Middle frontal gyrus (tissue), 1 donor: ENCODE results near the gene DGKB.
"Not testable (repeated sequence)": the region's sequence is repeated elsewhere in the genome, so short reads cannot be mapped to it uniquely, and the experiment has no call there.

ENCODE experiments used
- DNase-seq: peaks from one replicate; pipeline ENCODE4 v3.0.0-alpha.2; 2015; ENCODE audit warnings: low spot score; ENCODE audit errors: extremely low spot score

Gene DGKB

DNA sequence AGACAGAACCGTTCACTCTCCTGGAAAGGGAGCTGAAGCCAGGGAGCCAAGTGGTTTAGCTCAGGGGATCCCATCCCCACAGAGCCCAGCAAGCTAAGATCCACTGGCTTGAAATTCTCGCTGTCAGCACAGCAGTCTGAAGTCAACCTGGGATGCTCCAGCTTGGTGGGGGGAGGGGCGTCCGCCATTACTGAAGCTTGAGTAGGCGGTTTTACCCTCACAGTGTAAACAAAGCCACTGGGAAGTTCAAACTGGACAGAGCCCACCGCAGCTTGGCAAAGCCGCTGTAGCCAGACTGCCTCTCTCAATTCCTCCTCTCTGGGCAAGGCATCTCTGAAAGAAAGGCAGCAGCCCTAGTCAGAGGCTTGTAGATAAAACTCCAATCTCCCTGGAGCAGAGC is 443.7 kb downstream of the DGKB start:
- DNase-seq: not testable (repeated sequence)

DNA sequence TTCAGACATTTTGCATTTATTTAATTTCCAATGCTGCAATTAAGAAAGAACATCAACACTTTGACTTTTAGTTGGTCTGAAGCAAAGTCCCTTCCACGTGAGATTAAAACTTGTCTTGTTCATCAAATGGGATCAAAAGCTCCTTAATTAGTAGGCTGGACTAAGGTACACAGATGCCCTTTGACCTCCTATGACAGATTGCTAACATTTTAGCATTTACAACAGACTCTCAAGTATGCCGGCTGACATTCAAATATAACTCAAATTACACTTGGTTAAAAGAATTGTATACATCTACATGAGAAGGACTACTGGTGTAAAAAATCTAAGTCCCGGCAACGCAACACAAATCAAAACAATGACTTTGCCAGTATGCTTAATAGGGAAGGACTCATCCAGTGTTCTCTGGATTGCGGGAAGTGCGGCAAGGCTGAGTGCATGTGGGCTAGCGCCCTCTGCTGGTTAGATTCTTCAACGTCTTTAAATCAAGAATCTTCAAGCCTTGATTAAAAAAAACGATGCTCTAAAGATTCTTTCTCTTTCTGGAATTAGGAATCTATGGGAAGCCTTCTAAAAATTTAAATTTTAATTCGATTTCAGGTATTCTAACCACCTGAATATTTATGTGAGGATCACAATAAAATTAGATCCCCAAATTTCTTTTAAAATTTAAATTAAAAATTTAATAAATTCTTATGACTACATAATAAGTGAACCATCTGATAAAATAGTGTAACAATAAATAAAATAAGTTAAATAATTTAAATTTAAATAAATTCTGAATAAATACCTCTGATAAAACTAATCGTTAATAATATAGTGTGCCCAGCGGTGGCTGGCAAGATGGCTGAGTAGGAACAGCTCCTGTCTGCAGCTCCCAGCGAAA is 444.7 kb downstream of the DGKB start:
- peak; percentile 65 for DNase-seq

DNA sequence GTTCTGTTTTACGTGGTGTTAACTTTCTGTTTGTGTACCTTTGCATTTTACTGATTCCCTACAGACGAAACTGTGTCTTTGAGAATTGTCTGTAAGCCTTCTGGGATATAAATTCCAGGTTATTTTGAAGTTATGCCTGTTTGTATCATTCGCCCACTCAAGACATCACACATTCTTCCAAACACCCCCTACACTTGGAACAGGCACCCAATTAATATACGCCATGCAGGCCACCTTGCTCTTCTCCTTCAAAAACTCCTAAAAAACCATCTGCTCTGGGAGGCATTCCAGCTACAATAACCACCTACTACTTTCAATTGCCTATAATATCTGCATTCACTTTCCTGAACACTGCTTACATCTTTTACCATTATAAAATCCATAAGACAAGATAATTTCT is 453.3 kb downstream of the DGKB start:
- DNase-seq: peak; percentile 43

DNA sequence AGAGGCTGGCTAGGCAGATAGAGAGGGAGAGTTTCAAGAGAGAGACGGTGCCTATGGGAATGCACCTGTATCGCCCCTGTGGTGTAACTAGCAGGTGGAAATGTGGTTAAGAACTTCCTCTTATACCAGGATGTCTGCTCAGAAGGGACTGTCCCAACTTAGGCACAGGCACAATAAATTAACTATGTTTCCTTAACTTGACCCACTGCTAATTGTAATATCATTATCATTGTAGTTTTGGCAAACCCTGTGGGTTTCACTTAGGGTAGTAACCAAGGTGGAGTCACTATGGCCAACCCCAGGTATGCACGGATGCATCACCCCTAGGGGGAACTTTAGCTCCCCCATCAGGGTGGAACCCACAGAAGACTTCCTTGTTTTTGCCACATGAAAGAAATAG is 455.7 kb downstream of the DGKB start:
- no peak for DNase-seq

DNA sequence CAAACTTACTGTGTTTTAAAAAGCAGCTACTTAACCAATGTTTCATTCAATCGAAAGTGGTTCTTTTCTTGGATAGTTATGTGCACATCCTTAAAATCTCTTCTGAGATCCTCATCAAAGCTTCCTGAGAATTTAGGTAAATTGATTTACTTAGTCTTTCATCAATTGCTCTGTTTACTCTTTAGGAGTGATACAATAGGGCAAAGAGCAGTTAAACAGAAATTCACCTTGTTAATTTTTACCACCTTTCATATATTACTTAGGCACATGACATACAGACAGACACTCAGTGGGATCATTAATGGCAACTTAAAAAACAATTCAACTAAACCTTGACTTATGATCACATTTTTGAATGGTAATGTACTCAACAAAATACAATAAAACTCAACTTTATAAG is 456.3 kb downstream of the DGKB start:
- no peak for DNase-seq

DNA sequence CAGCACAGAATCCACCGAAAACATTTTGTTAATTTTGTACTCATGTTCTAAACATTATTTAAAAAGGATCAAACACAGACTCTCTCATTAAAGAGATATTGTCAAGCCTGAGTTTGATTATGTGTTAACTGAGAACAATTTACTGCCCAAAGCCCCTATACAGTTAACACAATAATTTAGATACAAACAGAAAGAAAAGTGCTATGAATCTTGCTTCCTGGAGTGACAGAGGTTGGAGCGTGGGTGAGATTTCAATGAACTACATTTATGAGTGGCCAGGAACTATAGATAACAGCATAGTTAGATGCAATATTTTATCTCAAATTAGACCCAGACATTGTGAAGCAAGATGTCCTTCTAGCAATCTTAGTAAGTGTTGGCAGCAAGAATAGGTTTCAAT is 464.2 kb downstream of the DGKB start:
- DNase-seq: no peak

DNA sequence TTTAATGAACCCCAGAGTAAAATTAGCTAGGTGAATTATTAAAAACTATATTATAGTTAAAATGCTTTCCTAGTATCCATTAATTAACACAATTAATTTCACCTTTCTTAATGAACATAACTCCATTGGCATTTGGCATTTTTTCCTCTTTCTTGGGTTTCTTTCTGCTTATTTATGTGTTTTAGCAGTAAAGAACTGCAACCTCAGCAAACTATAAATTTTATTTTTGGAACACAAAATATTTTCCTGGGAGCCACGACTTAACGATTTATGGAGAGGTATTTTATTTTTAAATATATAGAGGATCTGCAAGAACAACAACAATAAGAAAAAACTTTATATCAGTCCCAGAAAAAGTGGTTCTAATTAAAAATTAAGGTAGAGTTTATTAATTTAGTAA is 465.7 kb downstream of the DGKB start:
- no peak for DNase-seq

DNA sequence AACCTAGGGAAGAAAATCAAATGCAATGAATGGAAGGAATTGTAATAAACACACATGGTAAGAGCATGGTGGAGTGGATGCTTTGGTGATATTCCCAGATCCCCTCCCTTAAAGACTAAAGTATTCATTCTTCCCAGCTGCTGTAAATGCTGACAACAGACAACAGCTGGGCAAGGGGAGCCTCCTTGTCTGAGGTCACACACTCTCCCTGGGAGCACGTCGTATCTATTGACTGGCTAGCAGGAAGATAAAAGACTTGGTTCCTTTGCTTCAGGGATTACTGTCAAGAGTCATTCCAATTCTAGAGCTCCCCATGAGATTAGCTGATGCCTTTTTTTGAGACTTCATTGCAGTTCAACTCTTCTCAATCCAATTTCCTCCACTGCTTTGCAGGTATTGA is 469.6 kb downstream of the DGKB start:
- no peak for DNase-seq

DNA sequence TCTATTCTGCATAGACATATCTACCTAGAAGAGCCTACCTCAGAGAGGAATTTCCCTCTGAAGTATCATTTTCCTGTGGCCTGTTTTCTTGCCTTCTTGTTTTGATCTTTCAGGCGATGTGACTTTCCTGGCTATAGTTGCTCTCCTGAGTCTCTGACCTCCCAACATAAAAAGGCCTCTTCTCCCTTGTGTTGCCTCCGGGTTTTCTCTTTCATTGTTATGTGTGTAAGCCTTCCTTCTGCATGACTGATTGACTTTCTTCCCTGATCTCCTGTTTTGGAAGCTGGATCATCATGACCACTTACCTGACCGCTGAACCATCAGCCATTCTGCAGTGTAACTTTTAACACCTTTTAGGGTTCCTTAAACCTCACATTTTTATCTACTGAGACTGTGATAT is 471.6 kb downstream of the DGKB start:
- no peak for DNase-seq

DNA sequence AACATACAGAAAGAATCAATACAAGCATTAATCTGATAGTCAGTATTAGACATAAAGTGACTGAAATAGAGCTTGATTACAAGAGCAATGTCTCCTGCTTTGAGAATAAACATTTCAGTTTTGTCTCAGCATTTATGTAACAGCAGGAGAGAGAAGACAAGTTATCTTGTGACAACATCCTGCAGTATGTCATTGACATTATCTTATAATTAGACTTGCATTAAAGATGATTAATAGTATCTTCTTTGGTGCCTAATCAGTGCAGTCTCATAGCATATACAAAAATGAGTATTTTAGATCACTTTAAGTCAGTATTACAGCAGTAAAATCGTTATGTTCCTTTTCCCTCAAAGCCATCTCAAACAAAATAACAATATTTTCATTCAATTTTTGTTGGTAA is 477.0 kb downstream of the DGKB start:
- DNase-seq: no peak

DNA sequence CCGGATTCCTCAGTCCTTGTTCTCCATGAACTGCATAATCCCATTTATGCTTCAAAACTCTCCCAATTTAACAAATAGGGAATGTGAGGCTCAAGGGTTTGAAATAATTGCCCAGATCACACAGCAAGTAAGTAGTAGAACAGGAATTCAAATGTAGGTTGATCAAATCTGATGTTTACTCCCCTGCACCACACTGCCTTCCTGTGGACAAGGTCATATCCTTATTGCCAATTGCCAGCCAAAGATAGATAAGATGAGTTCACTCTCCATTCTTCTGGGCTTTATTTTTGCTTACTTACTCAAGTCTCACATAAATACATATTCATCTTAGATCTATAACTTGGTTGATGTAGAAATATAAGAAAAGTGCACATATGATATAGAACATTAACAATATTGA is 477.9 kb downstream of the DGKB start:
- no peak for DNase-seq

DNA sequence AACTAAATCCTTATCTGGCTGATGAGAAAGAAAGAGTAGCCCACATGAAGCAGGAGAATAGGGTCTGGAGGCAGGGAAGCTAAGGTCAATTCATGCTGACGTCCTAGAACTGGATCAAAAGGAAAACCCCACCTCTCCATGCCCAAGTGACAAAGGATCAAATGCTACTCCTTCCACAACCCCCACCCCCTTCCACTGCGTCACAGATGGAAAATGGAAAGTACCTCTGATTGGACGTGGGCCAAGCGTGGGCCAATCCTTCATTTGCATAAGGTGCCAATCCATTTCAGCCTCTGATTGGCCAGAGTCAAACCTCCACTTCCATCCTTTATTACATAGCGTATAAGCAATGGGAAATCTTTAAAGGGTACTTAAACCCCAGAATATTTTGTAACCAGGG is 481.8 kb downstream of the DGKB start:
- DNase-seq: no peak

DNA sequence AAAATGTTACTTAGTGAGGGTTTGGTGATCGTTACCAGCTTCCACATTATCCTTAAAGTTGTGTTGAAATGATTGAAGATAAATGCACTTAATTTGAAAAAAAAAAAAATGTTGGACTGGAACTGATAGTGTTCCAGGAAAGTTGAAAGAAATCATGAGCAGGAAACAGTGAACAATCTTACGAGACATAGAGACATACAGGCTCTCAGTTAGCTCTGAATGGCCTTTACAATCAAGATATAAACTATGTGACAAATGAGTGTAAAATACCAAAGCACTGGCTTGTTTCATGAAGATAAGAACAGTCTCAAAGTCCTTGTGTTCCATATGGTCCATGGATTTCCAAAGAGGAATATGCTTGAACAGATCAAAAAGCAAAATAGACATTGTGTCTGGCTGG is 483.0 kb downstream of the DGKB start:
- DNase-seq: no peak

DNA sequence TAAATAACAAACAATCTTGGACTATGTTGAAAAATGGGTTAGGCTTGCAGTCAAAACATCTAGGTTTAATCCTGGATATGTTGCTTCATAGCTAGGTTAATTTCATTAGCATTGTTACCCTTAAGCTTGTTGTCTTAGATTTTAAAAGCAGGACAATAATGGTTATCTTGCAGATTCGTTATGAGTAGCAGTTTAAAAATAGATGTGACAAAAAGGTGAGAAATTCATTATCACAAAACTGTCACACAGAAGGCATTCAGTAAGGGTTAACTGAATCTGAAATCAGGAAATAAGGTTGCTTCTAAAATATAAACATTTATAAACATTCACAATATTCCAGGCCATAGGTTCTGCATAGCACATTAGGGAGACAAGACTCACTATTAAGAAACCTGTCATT is 483.9 kb downstream of the DGKB start:
- no peak for DNase-seq

DNA sequence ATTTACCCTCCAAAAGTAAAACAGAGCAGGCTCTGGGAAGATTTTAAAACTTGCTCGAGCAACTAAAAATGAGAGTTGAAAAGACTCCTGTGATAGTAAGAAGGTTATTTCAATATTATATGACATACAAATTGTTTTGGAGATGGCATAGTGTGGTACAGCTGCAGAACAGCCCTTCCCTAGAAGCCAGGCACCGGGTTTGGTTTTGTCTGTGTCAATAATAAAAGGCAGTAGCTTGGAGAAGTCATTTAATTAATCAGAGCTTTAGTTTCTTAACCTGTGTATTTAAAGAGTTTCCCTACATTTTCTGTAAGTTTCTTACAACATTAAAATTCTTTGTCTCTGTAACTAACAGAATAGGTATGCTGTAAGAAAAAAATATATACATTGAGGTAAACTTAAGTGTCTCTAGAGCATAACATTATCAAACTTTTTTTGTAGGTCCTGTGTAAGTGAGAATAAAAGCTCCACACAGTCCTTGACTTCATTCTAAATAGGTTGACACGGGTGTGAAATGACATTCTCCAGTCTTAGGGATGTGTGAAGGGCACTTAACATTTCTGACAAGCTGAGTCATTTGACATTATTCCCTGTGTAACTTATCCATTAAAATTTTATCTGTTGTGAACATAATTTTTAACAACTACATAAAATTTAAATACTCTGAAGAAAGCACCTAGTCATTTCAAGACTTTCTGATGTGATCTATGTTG is 488.1 kb downstream of the DGKB start:
- no peak for DNase-seq

DNA sequence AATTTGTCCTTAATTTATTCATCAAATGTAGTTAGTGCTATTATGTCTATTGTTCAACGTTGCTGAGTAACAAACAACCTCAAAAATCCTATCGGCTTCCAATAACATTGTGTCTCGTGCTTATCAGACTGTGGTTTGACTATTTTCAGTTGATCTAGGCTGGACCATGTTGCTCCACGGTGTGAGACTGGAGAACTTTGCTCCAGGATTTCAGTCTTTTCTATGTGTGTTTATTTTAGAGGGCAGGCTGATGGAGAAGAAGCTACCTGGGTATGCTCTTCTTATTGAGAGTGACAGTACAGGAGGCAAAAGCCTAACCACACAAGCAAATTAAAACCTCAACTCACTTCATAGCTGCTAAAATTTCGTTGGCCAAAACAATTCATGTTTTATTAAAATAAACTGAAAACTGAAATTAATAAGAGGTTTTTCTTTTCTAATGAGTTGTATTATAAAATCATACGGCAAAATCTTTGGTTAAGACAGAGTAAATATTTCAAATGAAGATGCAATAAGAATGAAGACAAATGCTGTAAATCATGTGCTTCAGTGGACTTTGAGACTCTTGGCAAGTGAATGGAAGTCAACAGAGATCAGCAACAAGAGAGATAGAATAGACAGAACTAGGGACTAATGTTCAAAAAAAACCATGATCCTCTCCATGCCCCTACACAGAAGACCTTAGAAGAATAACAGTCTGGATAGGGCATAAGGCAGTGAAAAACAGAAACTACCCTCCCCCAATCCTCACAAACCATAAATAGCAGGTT is 495.1 kb downstream of the DGKB start:
- DNase-seq: no peak

DNA sequence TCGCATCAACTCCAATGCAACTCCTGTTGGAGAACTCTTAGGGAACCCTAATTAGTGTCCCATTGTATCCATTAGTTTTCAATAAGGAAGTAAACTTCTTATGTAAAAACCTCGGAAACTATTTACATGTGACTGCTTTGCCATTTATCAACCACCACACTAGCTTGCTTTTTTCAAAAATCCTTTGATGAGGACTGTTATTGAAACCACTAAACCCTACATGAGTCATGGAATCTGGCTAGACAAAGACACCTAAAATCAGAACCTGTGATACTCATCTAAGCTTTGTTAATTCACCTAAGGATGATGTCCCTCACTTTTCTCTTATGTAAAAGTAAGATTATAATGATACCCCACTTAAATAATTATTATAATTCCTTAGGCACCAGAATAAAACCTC is 499.0 kb downstream of the DGKB start:
- DNase-seq: no peak

DNA sequence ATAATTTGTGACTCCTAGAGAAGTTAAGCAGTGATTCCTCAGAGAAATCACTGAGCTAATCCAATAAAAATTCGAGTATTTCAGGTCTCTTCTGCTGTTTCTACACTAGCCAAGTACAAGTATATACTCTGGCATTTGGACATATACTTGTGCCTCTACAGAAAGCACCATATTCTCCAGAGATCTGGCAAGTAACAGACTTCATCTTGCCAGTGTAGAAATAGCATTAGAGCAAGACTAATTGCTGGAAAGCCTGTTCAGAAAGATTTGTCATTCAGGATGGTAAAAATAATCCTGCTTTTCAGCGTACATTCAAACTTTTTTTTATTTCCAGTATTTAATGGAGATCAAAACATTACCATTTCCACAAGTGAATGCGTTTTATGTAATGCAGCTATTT is 502.3 kb downstream of the DGKB start:
- DNase-seq: peak; percentile 18

DNA sequence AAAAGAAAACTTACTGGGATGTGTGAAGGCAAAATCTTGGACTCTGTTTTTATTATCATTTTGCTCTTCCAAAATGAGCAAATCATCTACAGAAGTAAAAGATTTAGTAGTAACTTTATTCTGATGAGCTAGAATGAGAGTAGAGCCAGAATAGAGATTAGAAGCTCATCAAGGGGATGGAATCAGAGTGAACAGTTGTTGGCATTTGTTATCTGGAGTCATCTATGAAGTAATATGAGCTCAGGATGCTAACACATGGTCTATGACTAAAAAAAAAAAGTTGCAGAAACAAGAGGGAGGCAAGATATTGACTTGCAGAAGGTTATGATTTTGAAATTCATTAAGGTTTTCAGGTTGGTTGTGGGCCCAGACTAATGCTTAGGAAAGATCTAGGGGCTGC is 504.0 kb downstream of the DGKB start:
- DNase-seq: no peak

DNA sequence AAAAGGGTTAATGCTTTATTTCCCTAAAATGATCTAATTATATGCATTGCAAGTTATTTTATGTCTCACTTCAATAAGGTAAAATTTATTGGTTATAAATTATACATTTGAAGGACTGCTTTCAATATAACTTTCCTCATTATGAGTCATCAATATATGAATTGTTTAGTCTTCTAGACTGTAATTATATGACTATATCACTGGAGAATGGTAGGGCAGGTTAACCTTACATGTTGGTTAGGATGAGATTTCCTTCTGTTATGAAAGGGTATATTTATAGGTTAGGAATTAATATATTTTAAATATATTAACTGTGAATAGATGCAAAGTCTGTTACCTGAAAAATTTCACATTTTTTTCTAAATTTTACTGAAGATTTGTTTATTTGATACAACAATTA is 506.7 kb downstream of the DGKB start:
- DNase-seq: no peak

DNA sequence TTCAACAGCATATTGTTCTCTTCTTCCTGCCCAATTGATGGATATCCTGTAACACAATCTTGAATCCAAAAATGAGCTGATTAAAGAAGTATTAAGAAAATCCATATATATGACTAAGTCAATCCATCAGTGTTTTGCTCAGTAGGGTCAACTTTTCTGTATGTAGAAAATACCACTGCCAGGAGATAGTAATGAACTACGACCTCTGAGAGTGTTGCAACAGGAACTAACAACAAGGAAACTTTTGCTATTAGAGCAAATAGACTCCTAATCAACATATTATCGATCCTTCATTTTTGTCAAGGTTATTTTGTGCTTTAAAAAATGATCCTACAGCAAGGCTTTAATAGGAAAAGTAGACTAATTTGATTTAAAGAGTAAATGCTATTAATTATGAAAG is 507.8 kb downstream of the DGKB start:
- DNase-seq: no peak

DNA sequence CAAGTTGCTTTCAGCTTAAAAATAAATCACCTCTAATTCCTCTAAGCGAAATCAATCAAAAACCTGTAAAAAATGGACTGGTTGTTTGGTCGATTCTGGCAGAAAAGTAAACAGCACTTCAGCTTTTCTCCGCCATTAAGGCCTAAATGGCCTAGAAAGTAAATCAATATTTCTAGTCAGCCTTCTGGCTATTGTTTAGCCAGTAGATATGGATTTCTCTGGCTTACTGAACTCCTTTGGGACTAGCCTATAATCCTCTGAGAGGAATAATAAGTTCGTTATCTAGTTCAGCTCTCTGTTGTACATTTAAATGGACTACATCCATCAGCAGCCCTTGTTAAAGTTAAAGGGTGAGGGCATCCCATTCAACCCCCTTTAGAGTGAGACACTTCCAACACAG is 513.0 kb downstream of the DGKB start:
- no peak for DNase-seq
